IPS DF 4.7 (cell line): ENCODE data around the gene NT5C2.
"Not testable (repeated sequence)": the region's sequence is repeated elsewhere in the genome, so short reads cannot be mapped to it uniquely, and the experiment has no call there.

Source experiments
- DNase-seq: peaks from one replicate; pipeline ENCODE4 v3.0.0-alpha.2; 2013; ENCODE audit warnings: low spot score; ENCODE audit errors: extremely low read depth

NT5C2 gene

DNA sequence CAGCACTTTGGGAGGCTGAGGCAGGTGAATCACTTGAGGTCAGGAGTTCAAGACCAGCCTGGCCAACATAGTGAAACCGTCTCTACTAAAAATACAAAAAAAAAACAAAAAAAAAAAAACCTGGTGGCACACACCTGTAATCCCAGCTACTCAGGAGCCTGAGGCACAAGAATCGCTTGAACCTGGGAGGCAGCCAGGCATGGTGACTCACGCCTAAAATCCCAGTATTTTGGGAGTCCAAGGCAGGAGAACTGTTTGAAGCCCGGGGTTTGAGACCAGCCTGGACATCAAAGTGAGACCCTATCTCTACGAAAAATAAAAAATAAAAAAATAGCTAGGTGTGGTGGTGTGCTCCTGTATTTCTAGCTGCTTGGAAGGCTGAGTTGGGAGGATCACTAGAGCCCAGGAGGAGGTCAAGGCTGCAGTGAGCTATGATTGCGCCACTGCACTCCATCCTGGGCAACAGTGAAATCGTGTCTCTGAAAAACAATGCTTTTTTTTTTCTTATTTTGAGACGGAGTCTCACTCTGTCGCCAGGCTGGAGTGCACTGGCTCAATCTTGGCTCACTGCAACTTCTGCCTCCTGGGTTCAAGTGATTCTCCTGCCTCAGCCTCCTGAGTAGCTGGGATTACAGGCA lies 29.2 kb downstream of the NT5C2 start:
- DNase-seq, result not testable (repeated sequence)

DNA sequence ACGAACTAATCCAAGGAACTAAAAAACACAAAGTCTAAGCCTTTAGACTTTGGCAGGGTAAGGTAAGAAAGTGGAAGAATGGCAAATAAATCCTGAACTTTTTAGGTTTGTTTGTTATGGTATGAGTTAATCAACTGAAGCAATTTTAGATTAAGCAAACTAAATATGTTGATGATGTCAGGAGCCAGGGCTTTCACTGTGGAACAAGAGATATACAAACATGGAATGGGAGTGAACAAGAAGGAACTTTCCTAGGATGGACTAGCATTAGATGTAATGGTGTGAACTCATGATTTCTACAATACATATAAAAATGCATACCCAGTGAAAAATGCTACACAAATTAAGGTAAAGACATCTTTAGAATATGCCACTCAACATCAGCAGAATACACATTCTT lies 35.8 kb downstream of the NT5C2 start:
- no peak for DNase-seq

DNA sequence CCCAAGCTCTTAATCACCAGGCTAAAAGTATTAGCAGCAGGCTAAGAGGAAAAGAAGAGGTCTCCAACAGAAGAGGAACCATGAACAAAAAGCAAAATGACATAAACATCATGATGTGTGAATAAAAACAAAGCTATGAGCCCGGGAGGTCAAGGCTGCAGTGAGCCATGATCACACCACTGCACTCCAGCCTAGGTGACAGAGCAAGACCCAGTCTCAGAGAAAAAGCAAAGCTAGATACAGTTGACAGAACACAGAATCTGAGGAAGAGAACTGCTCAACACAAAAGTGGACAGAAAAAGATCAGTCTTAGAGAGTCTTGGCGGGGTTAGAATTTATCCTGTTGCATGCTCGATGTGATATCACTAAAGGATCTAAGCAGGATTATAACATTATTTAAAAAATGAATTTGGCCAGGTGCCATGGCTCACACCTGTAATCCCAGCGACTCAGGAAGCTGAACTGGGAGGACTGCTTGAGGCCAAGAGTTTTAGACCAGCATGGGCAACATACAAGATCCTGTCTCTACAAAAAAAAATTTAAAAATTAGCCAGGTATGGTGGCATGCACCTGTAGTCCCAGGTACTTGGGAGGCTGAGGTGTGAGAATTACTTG lies 37.5 kb downstream of the NT5C2 start:
- no peak for DNase-seq

DNA sequence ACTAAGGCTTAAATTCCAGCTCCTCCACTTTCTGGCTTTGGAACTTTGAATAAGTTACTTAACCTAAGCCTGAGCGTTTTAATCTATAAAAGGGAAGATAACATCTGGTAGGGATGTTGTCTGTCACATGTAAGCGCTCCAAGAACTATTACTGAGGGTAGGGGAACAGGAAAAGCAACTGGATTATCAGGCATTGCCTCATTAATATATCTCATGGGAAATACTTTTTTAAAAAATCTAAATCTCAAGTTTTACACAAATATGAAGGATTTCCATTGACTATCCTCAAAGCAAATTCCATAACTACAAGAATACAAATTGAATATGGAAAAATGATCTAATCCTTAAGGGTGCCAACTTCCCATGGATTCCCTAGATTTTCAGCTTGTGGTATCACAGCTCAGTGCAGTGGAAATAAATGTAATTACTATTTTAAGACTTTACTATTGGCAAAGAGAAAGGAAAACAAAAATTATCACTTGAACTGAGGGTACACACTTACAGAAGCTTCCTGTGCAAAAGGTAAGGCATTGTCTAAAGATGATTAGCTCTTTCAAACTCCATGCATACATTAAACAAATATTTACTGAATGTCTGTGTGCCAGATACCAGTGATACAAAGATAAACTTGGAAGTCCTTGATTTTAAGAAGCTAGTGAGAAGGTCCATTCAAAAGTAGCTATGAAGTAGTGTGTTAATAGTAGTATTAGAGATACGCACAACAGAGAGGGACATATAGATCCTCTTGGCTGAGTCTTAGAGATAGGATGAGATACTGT lies 38.4 kb downstream of the NT5C2 start:
- no peak for DNase-seq

DNA sequence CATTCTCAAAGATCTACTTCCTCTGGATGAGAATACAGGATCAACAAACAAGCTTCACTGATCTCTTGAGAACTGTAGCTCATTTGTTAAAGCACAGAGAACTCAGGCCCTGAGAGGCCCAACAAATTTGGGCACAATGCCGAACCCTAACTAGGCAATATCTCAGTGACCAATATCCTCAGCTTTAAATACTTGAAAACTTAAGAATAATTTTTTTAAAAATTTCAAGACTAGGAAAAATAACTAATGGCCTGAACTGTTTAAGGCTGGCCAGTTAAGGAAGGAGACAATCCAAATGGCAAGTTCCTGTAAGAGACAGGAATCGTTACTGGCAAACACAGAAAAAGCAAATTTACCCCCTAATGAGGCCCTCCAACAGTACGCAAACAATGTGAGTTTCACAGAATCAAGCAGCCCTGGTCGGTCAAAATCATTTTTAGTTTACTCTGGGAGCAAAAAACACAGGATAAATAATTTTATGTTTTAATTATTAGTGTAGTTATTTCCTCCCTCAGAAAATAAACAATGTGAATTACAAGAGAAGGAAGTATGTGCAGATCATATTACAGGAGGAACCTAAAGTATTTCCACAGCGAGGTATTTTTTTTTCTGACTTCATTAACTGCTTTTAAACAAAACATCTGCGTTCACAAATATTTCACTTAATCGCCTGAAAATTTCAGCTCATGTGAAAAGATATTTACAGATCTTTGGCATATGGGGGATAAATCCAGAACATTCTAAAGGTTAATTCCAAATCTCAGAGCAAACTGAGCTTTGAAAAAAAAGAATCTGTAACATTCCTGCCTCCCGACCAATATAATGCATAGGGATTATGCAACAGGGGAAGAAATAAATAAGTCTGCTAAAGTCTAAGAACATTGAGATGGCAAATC lies 39.5 kb downstream of the NT5C2 start:
- no peak for DNase-seq

DNA sequence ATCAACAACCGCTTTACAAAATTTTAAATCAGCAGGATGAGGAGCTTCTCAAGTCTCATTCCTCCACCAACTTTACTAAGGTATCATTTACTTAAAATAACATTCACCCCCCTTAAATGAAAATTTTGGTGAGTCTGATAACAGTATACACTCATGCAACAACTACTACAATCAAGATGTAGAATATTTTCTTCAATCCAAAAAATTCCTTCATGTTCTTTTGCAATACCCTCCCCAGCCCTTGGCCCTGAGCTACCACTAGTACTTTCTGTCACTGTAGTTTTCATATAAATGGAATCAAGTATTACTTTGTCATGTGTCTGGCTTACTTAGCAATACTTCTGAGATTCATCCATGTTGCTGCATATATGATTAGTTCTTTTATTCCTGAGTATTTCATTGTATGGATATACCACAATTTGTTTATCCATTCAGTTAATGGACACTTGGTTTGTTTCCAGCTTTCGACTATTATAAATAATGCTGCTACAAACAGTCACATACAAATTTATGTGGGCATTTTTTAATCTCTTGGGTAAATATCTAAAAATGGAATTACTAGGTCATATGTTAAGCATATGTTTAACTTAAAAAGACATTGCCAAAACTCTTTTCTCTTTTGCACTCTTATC lies 43.0 kb downstream of the NT5C2 start:
- no peak for DNase-seq

DNA sequence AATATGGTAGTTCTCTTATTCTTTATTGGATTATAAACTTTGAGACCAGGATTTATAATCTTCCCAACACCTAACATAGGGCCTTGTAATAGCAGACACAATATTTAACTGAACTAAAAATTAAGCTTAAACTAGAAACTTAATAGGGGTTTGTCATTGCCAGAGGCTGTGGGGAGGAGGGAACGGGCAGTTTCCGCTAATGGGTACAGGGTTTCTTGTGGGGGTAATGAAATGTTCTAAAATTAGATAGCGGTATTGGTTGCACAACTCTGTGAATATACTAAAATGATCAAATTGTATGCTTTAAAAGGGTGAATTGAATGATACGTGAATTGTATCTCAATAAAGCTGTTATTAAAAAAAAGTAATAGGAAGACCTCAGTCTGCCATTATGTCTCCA lies 45.4 kb downstream of the NT5C2 start:
- no peak for DNase-seq

DNA sequence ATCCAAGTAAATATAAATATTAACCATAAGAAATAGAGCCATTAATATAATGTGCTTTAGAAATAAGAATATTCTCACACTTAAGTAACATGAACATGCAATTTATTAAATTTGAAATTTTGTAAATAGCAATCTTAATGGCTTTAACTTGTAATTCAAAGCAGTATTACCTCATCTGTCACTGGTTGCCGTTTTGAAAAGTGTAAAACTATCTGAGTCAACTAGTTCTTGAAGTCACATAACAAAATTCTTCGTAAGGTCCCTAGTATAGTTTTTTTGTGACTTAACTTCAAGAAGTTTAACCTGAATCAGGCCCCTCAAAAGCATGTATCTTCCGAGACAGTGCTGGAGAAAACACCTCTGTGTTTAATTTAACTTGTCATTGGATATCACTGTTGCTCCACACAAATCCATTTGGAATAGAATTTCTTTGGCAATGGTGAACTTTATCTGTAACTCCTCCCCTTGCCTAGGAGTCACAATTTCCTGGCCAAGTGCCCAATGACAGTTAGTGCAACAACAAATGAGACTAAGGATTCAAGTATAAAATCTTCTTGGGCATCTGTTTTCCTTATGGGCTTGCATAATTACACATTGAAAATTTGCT lies 47.1 kb downstream of the NT5C2 start:
- no peak for DNase-seq

DNA sequence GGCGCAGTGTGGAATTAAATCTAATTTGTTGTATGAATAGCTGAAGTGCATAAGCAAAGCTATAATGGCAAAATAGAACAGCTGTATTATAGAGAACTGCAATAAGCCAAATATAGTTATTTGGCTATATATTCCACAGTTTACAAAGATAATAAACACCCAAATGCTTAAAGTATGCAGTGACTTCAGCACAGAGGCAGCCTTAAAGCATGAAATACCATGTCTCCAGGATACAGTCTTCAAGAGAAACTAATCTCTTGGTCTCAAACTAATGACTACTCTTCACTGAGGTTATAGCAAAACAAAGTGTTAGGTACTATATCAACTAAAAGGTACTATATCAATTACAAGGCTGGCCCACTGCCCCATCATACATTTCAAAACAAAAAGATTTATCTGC lies 48.0 kb downstream of the NT5C2 start:
- no peak for DNase-seq

DNA sequence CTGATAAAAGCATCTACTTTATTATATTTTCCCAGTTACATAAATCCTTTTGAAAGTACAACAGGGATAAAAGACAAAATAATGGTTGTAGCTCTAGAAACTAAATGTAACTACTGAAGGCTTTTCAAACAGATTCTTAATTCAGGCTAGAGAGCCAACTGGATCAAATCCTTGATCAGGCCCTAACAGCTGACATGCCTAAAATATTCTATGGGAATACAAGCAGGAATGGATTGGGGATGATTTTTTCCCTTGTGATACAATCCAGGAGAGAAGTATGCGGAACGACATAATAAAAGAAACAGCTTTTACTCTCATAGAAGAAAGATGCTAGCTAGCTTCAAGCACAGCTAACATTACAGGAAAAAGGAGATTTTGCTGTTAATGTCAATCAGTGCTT lies 49.0 kb downstream of the NT5C2 start:
- no peak for DNase-seq

DNA sequence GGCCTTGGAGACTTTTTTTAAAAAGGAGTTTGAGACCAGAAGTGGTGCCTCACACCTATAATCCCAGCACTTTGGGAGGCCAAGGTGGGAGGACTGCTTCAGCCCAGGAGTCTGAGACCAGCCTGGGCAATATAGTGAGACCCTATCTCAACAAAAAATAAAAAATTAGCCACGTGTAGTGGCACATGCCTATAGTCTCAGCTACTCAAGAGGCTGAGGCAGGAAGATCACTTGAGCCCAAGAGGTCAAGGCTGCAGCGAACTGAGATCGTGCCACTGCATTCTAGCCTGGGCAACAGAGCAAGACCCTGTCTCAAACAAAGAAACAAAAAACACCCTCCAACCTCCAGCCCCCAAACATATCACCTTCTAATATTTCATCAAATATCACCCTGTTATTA lies 49.4 kb downstream of the NT5C2 start:
- not testable (repeated sequence) for DNase-seq

DNA sequence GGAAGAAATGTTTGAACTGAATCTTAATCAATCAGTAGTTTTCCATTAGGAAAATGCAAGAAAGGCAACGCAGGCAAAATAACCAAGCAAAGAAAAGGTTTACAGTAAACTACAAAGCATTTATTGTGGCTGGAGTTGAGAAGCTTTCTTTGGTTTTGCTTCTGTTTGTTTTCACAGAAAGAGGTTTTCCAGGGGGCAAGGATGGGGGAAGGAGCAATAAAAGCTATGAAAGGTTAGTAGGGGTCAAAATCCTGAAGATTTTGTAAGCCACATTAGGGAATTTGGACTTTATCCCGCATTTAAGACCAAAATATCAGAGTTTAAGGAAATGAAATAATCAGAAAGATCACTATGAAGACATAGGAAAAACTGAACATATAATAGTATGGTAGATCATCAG lies 51.1 kb downstream of the NT5C2 start:
- no peak for DNase-seq

DNA sequence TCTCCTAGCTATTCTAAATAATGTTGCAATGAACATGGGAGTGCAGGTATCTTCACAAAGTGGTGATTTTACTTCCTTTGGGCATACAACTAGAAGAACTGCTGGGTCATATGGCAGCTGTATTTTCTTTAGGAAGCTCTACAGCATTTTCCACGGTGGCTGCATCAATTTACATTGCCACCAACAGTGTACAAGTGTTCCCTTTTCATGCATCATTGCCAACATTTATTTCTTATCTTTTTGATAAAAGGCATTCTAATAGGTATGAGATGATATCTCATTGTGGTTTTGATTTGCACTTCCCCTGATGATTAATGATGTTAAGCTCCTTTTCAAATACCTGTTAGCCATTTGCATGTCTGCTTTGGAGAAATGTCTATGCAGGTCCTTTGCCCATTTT lies 52.6 kb downstream of the NT5C2 start:
- no peak for DNase-seq

DNA sequence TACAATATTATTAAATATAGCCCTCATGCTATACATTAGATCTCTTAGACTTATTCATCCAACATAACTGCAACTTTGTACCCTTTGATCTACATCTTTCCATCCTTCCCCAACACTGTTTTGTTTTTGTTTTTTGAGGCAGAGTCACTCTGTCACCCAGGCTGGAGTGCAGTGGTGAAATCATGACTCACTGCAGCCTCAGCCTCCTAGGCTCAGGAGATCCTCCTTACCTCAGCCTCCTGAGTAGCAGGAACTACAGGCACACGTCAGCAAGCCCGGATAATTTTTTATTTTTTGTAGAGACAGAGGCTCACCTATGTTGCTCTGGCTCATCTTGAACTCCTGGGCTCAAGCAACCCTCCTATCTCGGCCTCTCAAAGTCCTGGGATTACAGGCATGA lies 53.3 kb downstream of the NT5C2 start:
- DNase-seq, result no peak

DNA sequence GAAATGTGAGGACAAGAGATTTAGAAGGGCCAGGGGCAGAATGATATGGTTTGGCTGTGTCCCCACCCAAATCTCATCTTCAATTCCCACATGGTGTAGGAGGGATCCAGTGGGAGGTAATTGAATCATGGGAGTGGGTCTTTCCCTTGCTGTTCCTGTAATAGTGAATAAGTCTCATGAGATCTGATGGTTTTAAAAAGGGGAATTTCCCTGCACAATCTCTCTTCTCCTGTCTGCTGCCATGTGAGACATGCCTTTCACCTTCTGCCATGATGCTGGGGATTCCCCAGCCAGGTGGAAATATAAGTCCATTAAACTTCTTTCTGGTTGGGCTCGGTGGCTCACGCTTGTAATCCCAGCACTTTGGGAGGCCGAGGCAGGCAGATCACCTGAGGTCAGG lies 57.9 kb downstream of the NT5C2 start:
- not testable (repeated sequence) for DNase-seq

DNA sequence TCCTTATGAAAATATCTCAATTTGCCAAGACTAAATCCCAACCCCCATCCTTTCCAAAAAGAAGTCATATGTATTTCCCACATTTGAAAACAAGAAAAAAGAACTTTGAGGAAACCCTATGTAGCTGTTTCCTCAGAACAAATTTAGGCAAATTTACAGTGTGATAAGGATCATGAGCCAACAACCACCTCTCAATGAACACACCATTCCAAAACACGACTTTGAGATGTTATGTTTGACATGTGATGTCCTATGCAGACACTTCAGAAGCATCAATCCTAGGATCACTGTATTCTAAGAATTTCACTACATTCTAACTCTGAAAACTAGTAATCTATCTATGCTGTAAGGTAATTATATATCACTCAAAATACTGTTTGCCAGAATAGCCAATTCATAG lies 62.2 kb downstream of the NT5C2 start:
- DNase-seq, result no peak

DNA sequence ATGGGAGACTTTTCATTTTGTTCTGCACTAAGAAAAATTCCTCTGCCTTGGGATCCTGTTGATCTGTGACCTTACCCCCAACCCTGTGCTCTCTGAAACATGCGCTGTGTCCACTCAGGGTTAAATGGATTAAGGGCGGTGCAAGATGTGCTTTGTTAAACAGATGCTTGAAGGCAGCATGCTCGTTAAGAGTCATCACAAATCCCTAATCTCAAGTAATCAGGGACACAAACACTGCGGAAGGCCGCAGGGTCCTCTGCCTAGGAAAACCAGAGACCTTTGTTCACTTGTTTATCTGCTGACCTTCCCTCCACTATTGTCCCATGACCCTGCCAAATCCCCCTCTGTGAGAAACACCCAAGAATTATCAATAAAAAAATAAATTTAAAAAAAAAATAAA lies 62.9 kb downstream of the NT5C2 start:
- not testable (repeated sequence) for DNase-seq

DNA sequence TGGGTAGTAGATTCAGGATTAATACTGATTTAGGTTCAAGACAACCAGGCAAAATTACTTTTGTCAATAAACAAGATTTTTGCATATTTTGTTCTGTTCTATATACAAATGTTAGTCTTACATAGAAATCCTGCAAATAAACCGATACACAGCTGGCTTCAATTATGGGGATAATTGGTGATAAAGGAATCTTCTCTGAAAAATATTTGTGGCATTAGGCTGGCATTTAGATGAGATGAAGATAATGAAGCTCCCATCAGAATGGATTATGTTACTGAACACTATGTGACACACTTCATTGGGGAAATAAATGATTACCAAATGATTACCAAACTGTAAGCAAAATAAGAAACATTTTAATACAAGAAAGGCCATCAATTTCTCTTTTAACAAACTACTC lies 65.8 kb downstream of the NT5C2 start:
- no peak for DNase-seq

DNA sequence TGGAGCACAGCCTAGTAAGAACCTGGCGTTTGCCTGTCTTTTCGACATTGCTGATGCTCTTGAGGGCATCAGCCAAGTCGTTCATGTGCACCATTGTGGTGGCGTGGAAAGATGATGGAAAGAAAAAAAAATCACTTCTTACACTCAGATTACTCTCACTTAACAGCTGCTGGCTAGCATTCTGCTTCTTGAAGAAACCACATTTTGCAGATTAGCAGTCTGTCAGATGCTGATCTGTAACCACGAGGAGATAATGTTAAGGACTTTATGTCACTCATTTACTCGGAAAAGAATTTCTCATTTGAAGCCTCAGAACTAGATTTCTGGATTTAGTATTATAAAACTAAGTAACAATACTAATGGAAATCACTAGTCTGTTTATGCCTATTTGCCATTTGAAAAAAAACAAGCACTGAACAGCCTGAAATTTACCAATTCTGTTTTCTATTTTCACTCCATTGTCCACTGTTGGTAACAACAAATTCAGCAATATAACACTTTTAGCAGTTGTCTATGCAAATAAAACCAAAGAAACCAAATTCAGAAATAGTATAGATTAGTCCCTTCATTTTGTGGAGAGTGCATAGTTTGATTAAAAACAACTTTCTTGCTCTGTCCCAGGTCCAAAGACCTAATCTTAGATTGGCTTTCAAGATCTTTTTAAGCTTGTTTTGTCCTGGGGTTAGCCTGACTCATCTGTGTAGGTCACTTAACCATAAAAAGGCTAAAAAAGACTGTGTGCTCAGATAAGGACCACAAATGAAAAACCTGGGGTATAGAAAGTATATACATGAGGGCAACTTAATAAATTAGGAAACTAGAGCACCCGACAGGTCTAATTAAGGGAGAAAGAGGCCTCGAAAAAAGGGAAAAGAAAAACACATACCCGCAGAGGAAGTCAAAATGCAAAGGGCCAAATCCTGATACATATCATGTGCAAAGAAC lies 67.5 kb downstream of the NT5C2 start:
- DNase-seq, result no peak
